HCT116 (cell line): ENCODE measurements around the gene DENND6A. TPM values are rescaled to one million over a fixed set of nuclear protein-coding genes. Genes with fewer than 3 reads are reported as not detected.

Experiments used
- ATAC-seq: fragments of 200-7000 bp; cut with Tn5 transposase; 2 replicates; pipeline ENCODE4 v1.9.1; 2020; ENCODE audit warnings: mild to moderate bottlenecking, moderate library complexity
- BruUV-seq: library from RNA; stranded (reverse); fragments of 400-500 nt; replicated peaks from 2 replicates; lab custom pipeline; 2021; lab: Mats Ljungman, UMichigan
- CTCF ChIA-PET: fragments of 300-600 bp; sonication (Branson Sonifier 250); formaldehyde crosslinking; loops from one replicate; lab custom pipeline; 2021; ENCODE audit warnings: antibody characterized with exemption; lab: Charles Lee
- POLR2A ChIA-PET: fragments of 300-600, 350-600 bp; sonication (Branson Sonifier 250); formaldehyde crosslinking; loops from one replicate; lab custom pipeline; 2021; ENCODE audit warnings: antibody characterized with exemption; lab: Charles Lee
- RAD21 ChIA-PET, 2 experiments: fragments of 300-600 bp; sonication (Branson Sonifier 250); formaldehyde crosslinking; loops; one replicate each; lab custom pipeline; 2023; ENCODE audit warnings: low total read pairs in 2 of 2; ENCODE audit not compliant: uncharacterized antibody in 2 of 2, unreplicated experiment in 2 of 2, low non-redundant PET in 1 of 2; lab: Charles Lee
- DNase-seq: peaks from one replicate; pipeline ENCODE4 v3.0.0-alpha.2; 2010; ENCODE audit warnings: low read depth, low spot score
- H2AFZ ChIP-seq: fragments of 200-600 bp; shearing (Covaris generic), sonication (generic); 2 replicates; pipeline ENCODE4 v1.6.1; 2017; ENCODE audit warnings: low read depth, mixed run types, mixed read lengths, antibody characterized with exemption, low read length; ENCODE audit not compliant: poor library complexity, severe bottlenecking
- H3K27ac ChIP-seq: 2 replicates; pipeline ENCODE4 v1.5.1; 2012; ENCODE audit warnings: low read depth, low read length
- H3K27me3 ChIP-seq: fragments of 200-600 bp; sonication (generic); 2 replicates; pipeline ENCODE4 v1.6.1; 2016; ENCODE audit warnings: mixed run types, low read length, mixed read lengths; ENCODE audit not compliant: insufficient read depth
- H3K36me3 ChIP-seq, 2 experiments: fragments of 200-500 bp in 1 of 2; fragments of 200-600 bp in 1 of 2; sonication (Bioruptor generic) in 1 of 2; sonication (generic) in 1 of 2; 2 replicates each; pipeline versions ENCODE4 v1.5.1 to v1.6.1; 2014 to 2016; ENCODE audit warnings: low read length in 2 of 2, inconsistent platforms in 1 of 2, mixed read lengths in 1 of 2, mixed run types in 1 of 2; ENCODE audit not compliant: insufficient read depth in 2 of 2, control insufficient read depth in 1 of 2
- H3K4me1 ChIP-seq, 2 experiments: fragments of 200-600 bp in 1 of 2; sonication (generic) in 1 of 2; 2 replicates each; pipeline versions ENCODE4 v1.5.1 to v1.6.1; 2012 to 2017; ENCODE audit warnings: low read length in 2 of 2, inconsistent platforms in 1 of 2, mild to moderate bottlenecking in 1 of 2, mixed read lengths in 1 of 2, mixed run types in 1 of 2, moderate library complexity in 1 of 2; ENCODE audit not compliant: insufficient read depth in 2 of 2, control insufficient read depth in 1 of 2
- H3K4me2 ChIP-seq: fragments of 200-600 bp; sonication (generic); 2 replicates; pipeline ENCODE4 v1.6.1; 2017; ENCODE audit warnings: mixed run types, low read length, mixed read lengths
- H3K4me3 ChIP-seq, 2 experiments: fragments of 200-600 bp in 1 of 2; sonication (generic) in 1 of 2; replicated peaks in 1 of 2; 2 replicates each; pipeline ENCODE4 v1.5.1; 2011 to 2016; ENCODE audit warnings: low read length in 2 of 2, control low read depth in 1 of 2, low read depth in 1 of 2, mild to moderate bottlenecking in 1 of 2, mixed read lengths in 1 of 2, mixed run types in 1 of 2
- H3K79me2 ChIP-seq: fragments of 200-600 bp; sonication (generic); 2 replicates; pipeline ENCODE4 v1.6.1; 2017; ENCODE audit warnings: mild to moderate bottlenecking, mixed run types, low read length, moderate library complexity, mixed read lengths; ENCODE audit not compliant: insufficient read depth
- H3K9ac ChIP-seq: fragments of 200-600 bp; sonication (generic); 2 replicates; pipeline ENCODE4 v1.6.1; 2016; ENCODE audit warnings: low read length, mixed read lengths
- H3K9me2 ChIP-seq: fragments of 200-600 bp; sonication (generic), shearing (Covaris generic); 2 replicates; pipeline ENCODE4 v1.6.1; 2017; ENCODE audit warnings: mixed run types, mild to moderate bottlenecking, moderate library complexity; ENCODE audit not compliant: insufficient read depth
- H3K9me3 ChIP-seq, 2 experiments: fragments of 200-500 bp in 1 of 2; fragments of 200-600 bp in 1 of 2; sonication (Bioruptor generic) in 1 of 2; sonication (generic) in 1 of 2; 2 replicates each; pipeline ENCODE4 v1.6.1; 2014 to 2017; ENCODE audit warnings: low read length in 2 of 2, mixed read lengths in 2 of 2, inconsistent platforms in 1 of 2, low read depth in 1 of 2, mild to moderate bottlenecking in 1 of 2, mixed run types in 1 of 2, moderate library complexity in 1 of 2; ENCODE audit not compliant: control insufficient read depth in 1 of 2, insufficient read depth in 1 of 2
- H4K20me1 ChIP-seq: fragments of 200-600 bp; sonication (generic), shearing (Covaris generic); 2 replicates; pipeline ENCODE4 v1.6.1; 2017; ENCODE audit warnings: mixed run types, mild to moderate bottlenecking, moderate library complexity; ENCODE audit not compliant: insufficient read depth
- CBX3 ChIP-seq: IDR thresholded peaks from 2 replicates; pipeline ENCODE4 v1.6.1; 2012; ENCODE audit warnings: low read depth
- CEBPB ChIP-seq: IDR thresholded peaks from 2 replicates; pipeline ENCODE4 v1.6.1; 2012; ENCODE audit warnings: low read depth
- ELF1 ChIP-seq: IDR thresholded peaks from 2 replicates; pipeline ENCODE4 v1.6.1; 2012; ENCODE audit warnings: low read depth, borderline replicate concordance
- FOSL1 ChIP-seq: IDR thresholded peaks from 2 replicates; pipeline ENCODE4 v1.6.1; 2012; ENCODE audit warnings: low read depth
- SP1 ChIP-seq: IDR thresholded peaks from 2 replicates; pipeline ENCODE4 v1.6.1; 2012; ENCODE audit warnings: low read depth
- TCF7L2 ChIP-seq: IDR thresholded peaks from 2 replicates; pipeline ENCODE4 v1.7.0; 2011; ENCODE audit warnings: borderline replicate concordance, inconsistent platforms; ENCODE audit not compliant: insufficient read depth, insufficient read length; ENCODE audit errors: extremely low read depth
- ZFX ChIP-seq: fragments of 450-650 bp; IDR thresholded peaks from 2 replicates; pipeline ENCODE4 v1.6.1; 2017
- intact Hi-C: fragments of 100-400 bp; cut with micrococcal nuclease; formaldehyde crosslinking; loops from 2 replicates; pipeline ENCODE4 v1.10.0; 2022
- total RNA-seq: library from RNA; stranded (reverse); gene quantifications from one replicate; pipeline ENCODE4 v1.2.1, GENCODE V29; 2021; ENCODE audit not compliant: unreplicated experiment
- TF ChIP-seq, protein P1 (sequence below), 3 experiments: fragments of 200-600 bp in 1 of 3; sonication (generic) in 1 of 3; IDR thresholded peaks in 2 of 3; conservative IDR thresholded peaks in 1 of 3; 2 replicates each; pipeline ENCODE4 v1.5.1; 2012 to 2017; ENCODE audit warnings: low read depth in 2 of 3, low read length in 2 of 3, antibody characterized with exemption in 1 of 3, borderline replicate concordance in 1 of 3, control low read depth in 1 of 3, mild to moderate bottlenecking in 1 of 3, mixed read lengths in 1 of 3, mixed run types in 1 of 3, moderate library complexity in 1 of 3; ENCODE audit not compliant: insufficient read depth in 1 of 3

Gene DENND6A
- total RNA-seq, 1 experiment from 2014 or later = 22.3 TPM

DNA sequence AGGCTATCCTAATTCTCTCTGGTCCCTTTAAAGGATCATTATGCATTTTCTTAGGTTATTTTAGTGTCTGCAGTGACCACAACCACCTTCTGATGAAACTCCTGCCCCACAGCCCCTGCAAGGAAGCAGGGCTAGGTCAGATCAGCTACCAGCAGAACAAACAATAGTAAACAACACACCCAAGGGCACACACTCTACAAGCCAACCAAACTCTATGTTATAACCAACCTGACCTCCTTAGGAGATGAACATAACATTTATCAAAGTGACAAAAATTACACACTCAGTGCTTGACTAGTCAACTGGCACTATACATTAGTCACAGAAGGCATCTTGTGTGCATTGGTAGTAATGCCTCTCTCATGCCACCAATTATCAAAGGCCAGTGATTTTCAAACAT is 17.3 kb downstream of the DENND6A start (continued):
- no peak for TF ChIP-seq ZFX

DNA sequence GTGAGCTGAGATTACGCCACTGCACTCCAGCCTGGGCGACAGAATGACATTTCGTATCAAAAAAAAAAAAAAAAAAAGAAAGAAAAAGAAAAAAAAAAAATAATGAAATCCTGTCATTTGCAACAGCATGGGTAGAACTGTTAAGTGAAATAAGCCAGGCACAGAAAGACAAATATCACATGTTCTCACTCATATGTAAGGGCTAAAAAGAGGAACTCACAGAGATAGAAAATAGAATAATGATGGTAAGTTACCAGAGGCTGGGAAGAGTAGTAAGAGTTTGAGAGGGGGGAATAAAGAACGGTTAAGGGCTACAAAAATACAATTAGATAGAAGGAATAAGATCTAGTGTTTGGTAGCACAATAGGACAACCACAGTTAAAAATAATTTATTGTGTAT is 19.7 kb downstream of the DENND6A start:
- Histone ChIP-seq H3K79me2 (peaks cover 30% of the 10 kb centered on the region), H3K36me3 (no peaks in the 10 kb centered on the region), H3K9ac (no peak overlapping the region), H2AFZ (no peak overlapping the region), H3K27ac (no peak overlapping the region), H3K4me3 (no peak overlapping the region), H3K9me3 (no peaks in the 10 kb centered on the region), H3K4me1 (no peaks in the 10 kb centered on the region), H4K20me1 (no peaks in the 10 kb centered on the region), H3K4me2 (no peak overlapping the region), H3K9me2 (no peaks in the 10 kb centered on the region), H3K27me3 (no peaks in the 10 kb centered on the region)
- no peak for DNase-seq
- intact Hi-C loops = no loop called here
- no peak for TF ChIP-seq CEBPB
- TF ChIP-seq, protein P1, sequence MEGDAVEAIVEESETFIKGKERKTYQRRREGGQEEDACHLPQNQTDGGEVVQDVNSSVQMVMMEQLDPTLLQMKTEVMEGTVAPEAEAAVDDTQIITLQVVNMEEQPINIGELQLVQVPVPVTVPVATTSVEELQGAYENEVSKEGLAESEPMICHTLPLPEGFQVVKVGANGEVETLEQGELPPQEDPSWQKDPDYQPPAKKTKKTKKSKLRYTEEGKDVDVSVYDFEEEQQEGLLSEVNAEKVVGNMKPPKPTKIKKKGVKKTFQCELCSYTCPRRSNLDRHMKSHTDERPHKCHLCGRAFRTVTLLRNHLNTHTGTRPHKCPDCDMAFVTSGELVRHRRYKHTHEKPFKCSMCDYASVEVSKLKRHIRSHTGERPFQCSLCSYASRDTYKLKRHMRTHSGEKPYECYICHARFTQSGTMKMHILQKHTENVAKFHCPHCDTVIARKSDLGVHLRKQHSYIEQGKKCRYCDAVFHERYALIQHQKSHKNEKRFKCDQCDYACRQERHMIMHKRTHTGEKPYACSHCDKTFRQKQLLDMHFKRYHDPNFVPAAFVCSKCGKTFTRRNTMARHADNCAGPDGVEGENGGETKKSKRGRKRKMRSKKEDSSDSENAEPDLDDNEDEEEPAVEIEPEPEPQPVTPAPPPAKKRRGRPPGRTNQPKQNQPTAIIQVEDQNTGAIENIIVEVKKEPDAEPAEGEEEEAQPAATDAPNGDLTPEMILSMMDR (IDR thresholded peaks at IDR 0.05 in 2 of 3, conservative IDR thresholded peaks at IDR 0.05 in 1 of 3; ENCODE audit: borderline replicate concordance in 1 of 3, insufficient read depth in 1 of 3, low read depth in 2 of 3, low read length in 2 of 3) = no peak
- TF ChIP-seq TCF7L2 = no peak
- TF ChIP-seq FOSL1 = no peak
- TF ChIP-seq ZFX = no peak
- no peak for TF ChIP-seq SP1
- no peak for TF ChIP-seq ELF1
- TF ChIP-seq CBX3 = no peak
- ChIA-PET POLR2A (no interaction called here), RAD21 (no interaction called here), CTCF (no interaction called here)
- BruUV-seq = no TSS peak
- ATAC-seq = no peak
